Peyer's patch (tissue), 4 donors: ENCODE data around the gene CHST12. TPM values are rescaled to one million over a fixed set of nuclear protein-coding genes. Genes with fewer than 3 reads are reported as not detected.

Source experiments
- DNase-seq, 3 donors: peaks; one replicate each; pipeline ENCODE4 v3.0.0-alpha.2; 2017 to 2019
- H3K27ac ChIP-seq, 4 donors: fragments of 200-600 bp; sonication (generic); one replicate each; pipeline ENCODE4 v1.5.1; 2016 to 2019
- H3K27me3 ChIP-seq, 2 donors: fragments of 200-600 bp; sonication (generic); one replicate each; pipeline ENCODE4 v1.5.1; 2019
- H3K36me3 ChIP-seq, 3 donors: fragments of 200-600 bp; sonication (generic); one replicate each; pipeline ENCODE4 v1.5.1; 2016 to 2019
- H3K4me1 ChIP-seq, 4 donors: fragments of 200-600 bp; sonication (generic); one replicate each; pipeline ENCODE4 v1.5.1; 2016 to 2019
- H3K4me3 ChIP-seq, 4 donors: fragments of 200-600 bp; sonication (generic); 1 replicate in 3 of 4; 2 replicates in 1 of 4; pipeline ENCODE4 v1.5.1; 2016 to 2019; ENCODE audit warnings: mild to moderate bottlenecking in 1 of 4
- H3K9me3 ChIP-seq, 4 donors: fragments of 200-600 bp; sonication (generic); one replicate each; pipeline ENCODE4 v1.5.1; 2016 to 2019; ENCODE audit warnings: mild to moderate bottlenecking in 1 of 4
- POLR2A ChIP-seq, 2 donors: fragments of 450-650 bp; IDR thresholded peaks; one replicate each; pipeline ENCODE4 v1.5.1; 2017; ENCODE audit warnings: antibody characterized with exemption in 2 of 2, mild to moderate bottlenecking in 2 of 2, moderate library complexity in 2 of 2
- total RNA-seq, 4 donors: library from RNA; depleted of rRNA; stranded (reverse); fragments of >200 nt; gene quantifications; one replicate each; pipeline ENCODE4 v1.1.0, GENCODE V29; 2016
- TF ChIP-seq, protein P1 (sequence below), 6 experiments: fragments of 450-650 bp in 4 of 6; fragments of 200-600 bp in 2 of 6; sonication (generic) in 1 of 6; IDR thresholded peaks; one replicate each; pipeline ENCODE4 v1.5.1; 2017 to 2019; ENCODE audit warnings: antibody characterized with exemption in 6 of 6, mild to moderate bottlenecking in 3 of 6, moderate library complexity in 1 of 6

The CHST12 gene
- total RNA-seq, 4 donors from 2014 or later = 6.0 to 17.3 (median 13.1) TPM

DNA sequence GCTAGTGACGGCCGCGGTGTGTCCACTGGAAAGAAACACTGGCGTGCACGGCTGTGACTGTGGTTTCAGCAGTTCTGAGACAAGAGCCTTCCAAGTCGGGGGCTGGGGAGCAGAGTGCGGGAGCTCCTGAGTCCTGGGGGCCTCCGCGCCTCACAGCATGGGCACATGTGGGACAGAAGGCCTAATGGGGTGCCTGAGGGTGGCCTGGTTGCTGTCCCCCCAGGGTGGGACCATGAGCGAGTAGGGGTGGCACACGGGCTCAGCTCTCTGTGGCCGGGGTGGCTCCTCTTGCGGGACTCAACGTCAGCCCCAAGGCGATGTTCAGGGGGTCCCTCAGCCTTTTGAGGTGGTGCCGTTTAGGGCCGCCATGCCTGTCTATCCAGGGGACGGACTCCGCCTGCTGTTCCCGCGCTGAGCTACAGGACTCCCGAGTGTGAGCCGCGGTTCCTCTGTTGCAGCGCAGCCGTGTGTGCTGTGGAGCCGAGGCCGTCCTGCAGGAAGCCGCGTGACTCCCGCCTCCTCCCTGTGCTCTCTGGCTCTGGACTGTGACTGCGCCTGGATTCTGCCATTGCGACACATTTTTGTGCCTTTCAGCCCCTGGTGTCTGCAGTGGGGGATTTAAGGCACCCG lies 23.5 kb upstream of the CHST12 start:
- TF ChIP-seq, protein P1, sequence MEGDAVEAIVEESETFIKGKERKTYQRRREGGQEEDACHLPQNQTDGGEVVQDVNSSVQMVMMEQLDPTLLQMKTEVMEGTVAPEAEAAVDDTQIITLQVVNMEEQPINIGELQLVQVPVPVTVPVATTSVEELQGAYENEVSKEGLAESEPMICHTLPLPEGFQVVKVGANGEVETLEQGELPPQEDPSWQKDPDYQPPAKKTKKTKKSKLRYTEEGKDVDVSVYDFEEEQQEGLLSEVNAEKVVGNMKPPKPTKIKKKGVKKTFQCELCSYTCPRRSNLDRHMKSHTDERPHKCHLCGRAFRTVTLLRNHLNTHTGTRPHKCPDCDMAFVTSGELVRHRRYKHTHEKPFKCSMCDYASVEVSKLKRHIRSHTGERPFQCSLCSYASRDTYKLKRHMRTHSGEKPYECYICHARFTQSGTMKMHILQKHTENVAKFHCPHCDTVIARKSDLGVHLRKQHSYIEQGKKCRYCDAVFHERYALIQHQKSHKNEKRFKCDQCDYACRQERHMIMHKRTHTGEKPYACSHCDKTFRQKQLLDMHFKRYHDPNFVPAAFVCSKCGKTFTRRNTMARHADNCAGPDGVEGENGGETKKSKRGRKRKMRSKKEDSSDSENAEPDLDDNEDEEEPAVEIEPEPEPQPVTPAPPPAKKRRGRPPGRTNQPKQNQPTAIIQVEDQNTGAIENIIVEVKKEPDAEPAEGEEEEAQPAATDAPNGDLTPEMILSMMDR (IDR thresholded peaks at IDR 0.05) = no peak
- no peak for TF ChIP-seq POLR2A (IDR thresholded peaks at IDR 0.05)
- Histone ChIP-seq H3K36me3 (peaks cover 0 to 68% (median 3%) of the 10 kb centered on the region in 3 donors), H3K9me3 (no peaks in the 10 kb centered on the region), H3K27ac (no peak overlapping the region), H3K27me3 (no peaks in the 10 kb centered on the region), H3K4me3 (no peak overlapping the region), H3K4me1 (no peaks in the 10 kb centered on the region)
- no peak for DNase-seq

DNA sequence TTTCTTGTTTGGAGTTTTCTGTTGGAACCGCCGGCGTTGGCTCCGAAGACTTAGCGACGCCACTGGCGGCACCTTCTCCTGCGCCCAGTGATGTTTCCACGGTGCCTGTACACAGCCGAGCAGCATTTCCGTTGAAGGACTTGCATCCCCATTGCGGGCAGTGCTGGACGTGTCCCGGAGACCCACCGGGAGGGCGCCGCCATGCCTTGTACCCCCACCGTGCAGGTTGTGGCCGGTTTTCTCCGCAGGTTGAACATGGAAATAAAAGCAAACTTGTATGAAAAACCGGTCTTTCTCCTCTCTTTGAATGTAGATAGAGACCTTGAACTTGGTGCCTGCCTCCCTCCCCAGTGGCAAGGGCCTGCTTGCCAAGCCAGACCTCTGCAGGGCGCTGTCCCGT lies 22.9 kb upstream of the CHST12 start:
- Histone ChIP-seq H3K4me1 (no peaks in the 10 kb centered on the region), H3K27me3 (no peaks in the 10 kb centered on the region), H3K36me3 (peaks cover 0 to 62% (median 0%) of the 10 kb centered on the region in 3 donors), H3K4me3 (no peak overlapping the region), H3K27ac (no peak overlapping the region), H3K9me3 (no peaks in the 10 kb centered on the region)
- TF ChIP-seq, protein P1 (IDR thresholded peaks at IDR 0.05) = no peak
- no peak for TF ChIP-seq POLR2A (IDR thresholded peaks at IDR 0.05)
- no peak for DNase-seq

DNA sequence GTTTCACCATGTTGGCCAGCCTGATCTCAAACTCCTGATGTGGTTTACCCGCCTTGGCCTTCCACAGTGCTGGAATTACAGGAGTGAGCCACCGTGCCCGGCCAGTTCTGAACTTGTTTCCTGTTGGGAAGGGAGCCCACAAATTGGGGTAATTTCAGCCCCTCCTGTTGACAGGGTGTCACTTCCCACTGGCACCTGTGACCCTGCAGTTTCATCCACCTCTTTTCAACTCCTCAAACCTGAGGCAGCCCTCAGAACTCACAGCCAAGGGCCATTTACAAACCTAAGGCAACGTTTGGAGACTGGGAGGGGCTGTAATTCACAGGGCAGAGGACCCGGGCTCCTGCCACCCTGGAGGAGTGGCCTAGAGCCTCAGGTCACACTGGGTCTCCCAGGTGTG lies 22.2 kb upstream of the CHST12 start:
- H3K4me3 ChIP-seq = no peak overlapping the region
- no peaks in the 10 kb centered on the region for H3K27me3 ChIP-seq
- H3K36me3 ChIP-seq = peaks cover 0 to 55% (median 0%) of the 10 kb centered on the region in 3 donors
- no peak overlapping the region for H3K27ac ChIP-seq
- H3K9me3 ChIP-seq = no peaks in the 10 kb centered on the region
- TF ChIP-seq, protein P1 (IDR thresholded peaks at IDR 0.05) = no peak
- TF ChIP-seq POLR2A (IDR thresholded peaks at IDR 0.05) = no peak
- H3K4me1 ChIP-seq = no peaks in the 10 kb centered on the region
- no peak for DNase-seq

DNA sequence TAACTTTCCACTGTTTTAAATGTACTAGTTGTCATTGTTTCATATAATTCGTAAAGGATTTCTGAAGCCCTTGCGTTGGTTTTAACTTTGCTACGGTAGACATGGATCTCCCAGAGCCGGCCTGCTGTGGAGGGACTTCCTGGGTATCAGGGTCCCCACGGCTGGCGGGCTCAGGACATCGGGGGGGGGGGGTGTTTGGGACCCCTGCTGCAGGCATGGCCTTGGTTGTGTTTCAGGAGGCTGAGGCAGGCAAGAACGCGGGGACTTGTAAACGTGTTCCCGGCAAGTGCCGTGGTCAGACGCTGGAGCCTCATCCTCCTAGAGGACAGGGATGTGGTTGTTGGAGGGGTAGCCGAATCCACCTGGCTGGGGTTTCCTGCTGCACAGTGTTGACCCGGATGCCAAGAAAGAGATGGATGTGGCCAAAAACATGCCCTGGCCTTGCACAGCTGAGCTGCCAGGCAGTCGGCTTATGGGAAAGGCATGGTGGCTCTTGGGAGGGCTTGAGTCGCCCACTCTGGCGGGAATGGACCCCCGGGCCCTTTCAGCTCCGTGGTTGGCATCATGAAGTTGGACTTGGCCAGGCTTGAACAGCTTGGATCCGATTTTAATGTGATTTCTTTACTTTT lies 21.4 kb upstream of the CHST12 start:
- TF ChIP-seq, protein P1 (IDR thresholded peaks at IDR 0.05) = no peak
- TF ChIP-seq POLR2A (IDR thresholded peaks at IDR 0.05) = no peak
- H3K4me3 ChIP-seq = no peak overlapping the region
- peaks cover 0 to 47% (median 0%) of the 10 kb centered on the region in 3 donors for H3K36me3 ChIP-seq
- no peaks in the 10 kb centered on the region for H3K4me1 ChIP-seq
- no peaks in the 10 kb centered on the region for H3K9me3 ChIP-seq
- DNase-seq = no peak
- no peaks in the 10 kb centered on the region for H3K27me3 ChIP-seq
- H3K27ac ChIP-seq = no peak overlapping the region

DNA sequence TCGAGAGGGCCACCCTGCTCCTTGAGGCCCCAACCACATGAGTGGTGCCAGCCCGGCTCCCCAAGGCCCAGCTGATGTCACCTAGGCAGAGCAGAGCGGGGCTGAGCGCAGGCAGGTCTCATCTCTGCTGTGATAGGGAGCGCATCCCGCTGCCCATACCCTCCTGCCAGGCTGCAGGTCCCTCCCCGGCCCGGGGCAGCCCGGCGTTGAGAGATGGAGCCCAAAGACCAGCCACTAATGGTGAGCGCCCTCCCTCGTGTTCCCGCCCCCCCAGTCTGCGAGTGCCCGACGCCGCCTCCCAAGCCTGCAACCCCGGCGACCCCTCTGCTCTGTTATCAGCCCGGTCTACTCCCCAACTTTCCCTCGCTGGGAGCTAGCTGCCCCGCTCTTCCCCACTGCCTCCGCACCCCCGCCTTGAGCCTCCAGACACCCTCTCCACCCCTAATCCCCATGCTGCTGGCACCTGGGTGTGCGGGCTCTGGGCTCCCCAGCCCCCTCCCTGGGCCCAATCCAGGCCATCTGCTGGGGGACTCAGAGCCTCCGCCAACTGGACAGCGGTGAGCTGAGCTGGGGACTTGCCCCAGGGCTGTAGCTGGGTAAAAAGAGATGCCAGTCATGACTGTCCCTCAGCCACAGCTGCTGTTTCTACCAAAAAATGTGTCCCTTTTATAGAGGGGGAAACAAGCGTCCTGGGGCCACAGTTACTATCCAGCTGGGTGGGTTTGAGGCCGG lies 19.7 kb upstream of the CHST12 start:
- Histone ChIP-seq H3K4me3 (no peak overlapping the region), H3K27me3 (no peaks in the 10 kb centered on the region), H3K36me3 (peaks cover 0 to 39% (median 0%) of the 10 kb centered on the region in 3 donors), H3K4me1 (no peaks in the 10 kb centered on the region), H3K9me3 (no peaks in the 10 kb centered on the region), H3K27ac (no peak overlapping the region)
- TF ChIP-seq, protein P1 (IDR thresholded peaks at IDR 0.05) = no peak
- TF ChIP-seq POLR2A (IDR thresholded peaks at IDR 0.05) = no peak
- no peak for DNase-seq
